Smooth muscle cell (in vitro differentiated cells): ENCODE measurements around the gene ASAH2. TPM values are rescaled to one million over a fixed set of nuclear protein-coding genes. Genes with fewer than 3 reads are reported as not detected.

Experiments used
- DNase-seq: peaks from one replicate; lab custom pipeline; 2025; ENCODE audit not compliant: unreplicated experiment; lab: John Stamatoyannopoulos, UW
- H2AFZ ChIP-seq: fragments of 200-600 bp; sonication (generic); 2 replicates; pipeline ENCODE4 v1.6.0; 2016; ENCODE audit warnings: antibody characterized with exemption, low read depth, mild to moderate bottlenecking
- H3F3A ChIP-seq: fragments of 200-600 bp; sonication (generic); 2 replicates; pipeline ENCODE4 v1.6.0; 2017; ENCODE audit warnings: antibody characterized with exemption, low read depth
- H3K27ac ChIP-seq: fragments of 200-600 bp; sonication (generic); 2 replicates; pipeline ENCODE4 v1.5.1; 2016; ENCODE audit warnings: low read depth, mild to moderate bottlenecking
- H3K27me3 ChIP-seq: fragments of 200-600 bp; sonication (generic); 2 replicates; pipeline ENCODE4 v1.6.1; 2016; ENCODE audit warnings: low read depth, mild to moderate bottlenecking
- H3K36me3 ChIP-seq: fragments of 200-600 bp; sonication (generic); 2 replicates; pipeline ENCODE4 v1.5.1; 2016; ENCODE audit warnings: low read depth
- H3K4me1 ChIP-seq: fragments of 200-600 bp; sonication (generic); 2 replicates; pipeline ENCODE4 v1.5.1; 2016; ENCODE audit warnings: low read depth
- H3K4me2 ChIP-seq: fragments of 200-600 bp; sonication (generic); 2 replicates; pipeline ENCODE4 v1.6.0; 2016; ENCODE audit warnings: mild to moderate bottlenecking
- H3K4me3 ChIP-seq: fragments of 200-600 bp; sonication (generic); 2 replicates; pipeline ENCODE4 v1.5.1; 2016; ENCODE audit warnings: mild to moderate bottlenecking
- H3K79me2 ChIP-seq: fragments of 200-600 bp; sonication (generic); 2 replicates; pipeline ENCODE4 v1.6.0; 2016; ENCODE audit warnings: low read depth, mild to moderate bottlenecking
- H3K9ac ChIP-seq: fragments of 200-600 bp; sonication (generic); 2 replicates; pipeline ENCODE4 v1.6.0; 2016; ENCODE audit warnings: low read depth
- H3K9me3 ChIP-seq: fragments of 200-600 bp; sonication (generic); replicated peaks from 2 replicates; pipeline ENCODE4 v1.5.1; 2016; ENCODE audit warnings: low read depth
- H4K20me1 ChIP-seq: fragments of 200-600 bp; sonication (generic); 2 replicates; pipeline ENCODE4 v1.6.0; 2016; ENCODE audit warnings: low read depth
- WGBS: methylation state at CpG from one replicate; pipeline ENCODE4 v1.1.7; 2016; ENCODE audit warnings: low lambda C conversion rate; 5-methylcytosine and 5-hydroxymethylcytosine counted together
- polyA plus RNA-seq: library from polyadenylated mRNA; unstranded; fragments of >200 nt; fragmentation: Nextera tagmentation; extraction: Ambion mirVana; gene quantifications from 2 replicates; pipeline ENCODE4 v1.2.1, GENCODE V29; 2016
- total RNA-seq: library from RNA; depleted of rRNA; stranded (reverse); fragments of >200 nt; gene quantifications from 2 replicates; pipeline ENCODE4 v1.2.3, GENCODE V29; 2014
- TF ChIP-seq, protein P1 (sequence below): fragments of 200-600 bp; sonication (generic); IDR thresholded peaks from 2 replicates; pipeline ENCODE4 v1.5.1; 2017; ENCODE audit warnings: borderline replicate concordance, mild to moderate bottlenecking, antibody characterized with exemption; ENCODE audit not compliant: insufficient read depth, poor library complexity, severe bottlenecking

ASAH2 gene
- total and polyA plus RNA-seq, 2 experiments from 2014 or later: 0.93 to 1.3 TPM

DNA sequence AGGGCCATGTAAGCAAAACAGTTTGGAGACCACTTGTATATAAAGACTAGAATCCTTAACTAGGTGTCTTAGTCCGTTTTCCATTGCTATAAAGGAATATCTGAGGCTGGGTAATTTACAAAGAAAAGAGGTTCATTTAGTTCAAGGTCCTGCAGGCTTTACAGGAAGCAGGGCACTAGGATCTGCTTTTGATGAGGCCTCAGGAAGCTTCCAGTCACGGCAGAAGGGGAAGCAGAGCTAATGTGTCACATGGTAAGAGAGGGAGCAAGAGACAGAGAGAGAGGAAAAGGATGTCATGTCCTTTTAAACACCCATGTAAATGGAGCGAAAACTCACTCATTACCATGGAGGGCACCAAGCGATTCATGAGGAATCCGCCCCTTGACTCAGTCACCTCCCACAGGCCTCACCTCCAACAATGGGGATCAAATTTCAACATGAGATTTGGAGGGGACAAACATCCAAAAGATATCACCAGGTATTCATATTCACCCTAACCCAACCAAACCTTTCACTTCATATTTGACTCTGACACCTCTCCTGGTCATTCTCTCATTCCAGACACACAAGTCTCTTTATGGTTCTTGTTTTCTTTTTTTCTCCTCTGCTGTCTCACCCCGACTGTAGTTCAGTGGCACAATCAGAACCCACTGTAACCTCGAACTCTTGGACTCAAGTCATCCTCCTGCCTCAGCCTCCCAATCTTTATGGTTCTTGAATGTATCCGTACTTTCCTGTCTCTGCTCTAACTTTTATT lies 30.1 kb upstream of the ASAH2 start:
- no peak overlapping the region for H3K27ac ChIP-seq
- no peaks in the 10 kb centered on the region for H3K36me3 ChIP-seq
- TF ChIP-seq, protein P1, sequence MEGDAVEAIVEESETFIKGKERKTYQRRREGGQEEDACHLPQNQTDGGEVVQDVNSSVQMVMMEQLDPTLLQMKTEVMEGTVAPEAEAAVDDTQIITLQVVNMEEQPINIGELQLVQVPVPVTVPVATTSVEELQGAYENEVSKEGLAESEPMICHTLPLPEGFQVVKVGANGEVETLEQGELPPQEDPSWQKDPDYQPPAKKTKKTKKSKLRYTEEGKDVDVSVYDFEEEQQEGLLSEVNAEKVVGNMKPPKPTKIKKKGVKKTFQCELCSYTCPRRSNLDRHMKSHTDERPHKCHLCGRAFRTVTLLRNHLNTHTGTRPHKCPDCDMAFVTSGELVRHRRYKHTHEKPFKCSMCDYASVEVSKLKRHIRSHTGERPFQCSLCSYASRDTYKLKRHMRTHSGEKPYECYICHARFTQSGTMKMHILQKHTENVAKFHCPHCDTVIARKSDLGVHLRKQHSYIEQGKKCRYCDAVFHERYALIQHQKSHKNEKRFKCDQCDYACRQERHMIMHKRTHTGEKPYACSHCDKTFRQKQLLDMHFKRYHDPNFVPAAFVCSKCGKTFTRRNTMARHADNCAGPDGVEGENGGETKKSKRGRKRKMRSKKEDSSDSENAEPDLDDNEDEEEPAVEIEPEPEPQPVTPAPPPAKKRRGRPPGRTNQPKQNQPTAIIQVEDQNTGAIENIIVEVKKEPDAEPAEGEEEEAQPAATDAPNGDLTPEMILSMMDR: no peak
- no peak overlapping the region for H3K9ac ChIP-seq
- H2AFZ ChIP-seq: no peak overlapping the region
- 85% methylated on average over 8 of the region's 8 CpGs for WGBS
- H3K4me2 ChIP-seq: no peak overlapping the region
- peaks cover 18% of the 10 kb centered on the region for H3K27me3 ChIP-seq
- H3F3A ChIP-seq: no peaks in the 10 kb centered on the region
- no peak overlapping the region for H3K4me3 ChIP-seq
- no peaks in the 10 kb centered on the region for H3K4me1 ChIP-seq
- no peaks in the 10 kb centered on the region for H3K79me2 ChIP-seq
- no peaks in the 10 kb centered on the region for H3K9me3 ChIP-seq
- H4K20me1 ChIP-seq: no peaks in the 10 kb centered on the region
- DNase-seq: no peak

DNA sequence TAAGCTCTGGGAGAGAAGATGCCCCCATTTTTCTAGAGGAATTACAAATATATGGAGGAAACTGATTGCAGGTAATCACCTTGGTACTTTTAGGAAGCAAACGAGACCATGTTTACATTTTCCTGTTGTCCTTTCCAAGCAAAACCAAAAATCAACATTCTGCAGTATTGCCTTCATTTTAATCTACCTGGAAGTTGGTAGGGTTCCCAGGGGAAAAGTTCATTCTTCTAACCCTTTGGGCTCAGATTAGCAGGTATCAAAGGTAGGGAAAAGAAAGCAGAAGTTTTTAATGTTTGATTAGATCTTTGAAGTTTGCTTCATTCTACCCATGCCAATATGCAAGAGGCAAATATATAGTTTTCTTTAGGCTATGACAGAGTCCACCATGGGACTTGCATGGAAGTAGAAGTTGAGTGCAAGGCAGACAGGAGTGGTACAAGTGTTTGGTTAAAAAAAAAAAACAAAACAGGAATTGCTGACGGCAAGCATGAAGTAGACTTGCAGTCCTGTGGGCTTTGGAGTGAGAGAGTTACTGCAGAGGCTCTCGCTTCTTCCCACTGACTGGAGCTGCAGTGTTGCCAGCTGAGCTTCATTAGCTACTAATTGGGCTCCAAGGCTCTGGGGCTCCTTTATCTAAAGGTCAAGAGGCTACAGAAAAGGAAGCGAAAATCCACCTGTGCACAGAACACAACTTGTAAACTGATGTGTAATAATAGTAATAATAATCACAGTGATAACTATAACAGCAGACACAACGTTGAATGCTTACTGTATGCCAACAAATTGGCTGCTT lies 28.9 kb upstream of the ASAH2 start:
- Histone ChIP-seq H3K4me3 (no peak overlapping the region), H3F3A (no peaks in the 10 kb centered on the region), H3K27me3 (peaks cover 21% of the 10 kb centered on the region), H3K4me2 (no peak overlapping the region), H4K20me1 (no peaks in the 10 kb centered on the region), H3K4me1 (no peaks in the 10 kb centered on the region), H2AFZ (no peak overlapping the region), H3K79me2 (no peaks in the 10 kb centered on the region), H3K9me3 (no peaks in the 10 kb centered on the region), H3K27ac (no peak overlapping the region), H3K9ac (no peak overlapping the region), H3K36me3 (no peaks in the 10 kb centered on the region)
- TF ChIP-seq, protein P1: no peak
- DNase-seq: no peak
- 75% methylated on average over 5 of the region's 5 CpGs for WGBS

DNA sequence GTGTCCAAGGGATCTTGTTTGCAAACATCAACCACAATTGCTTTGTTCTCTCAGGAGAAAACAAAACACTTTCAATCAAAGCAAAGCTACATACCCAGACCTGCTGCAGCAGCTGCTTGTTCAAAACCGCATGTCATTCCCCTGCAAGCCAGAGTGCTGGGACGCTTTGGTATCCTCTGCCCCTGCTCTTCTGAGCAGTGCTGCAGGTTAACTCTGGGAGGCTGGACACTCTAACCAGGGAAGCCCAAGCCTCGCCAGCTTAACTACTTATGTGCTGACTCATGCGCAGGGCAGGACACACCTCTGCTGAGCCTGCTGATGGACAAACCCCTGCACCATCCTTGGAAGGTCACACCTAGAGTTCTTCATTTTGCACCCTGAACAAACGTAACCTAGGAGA lies 28.2 kb upstream of the ASAH2 start:
- no peak overlapping the region for H3K9ac ChIP-seq
- no peak overlapping the region for H3K27ac ChIP-seq
- no peak for DNase-seq
- TF ChIP-seq, protein P1: no peak
- H4K20me1 ChIP-seq: no peaks in the 10 kb centered on the region
- no peaks in the 10 kb centered on the region for H3K79me2 ChIP-seq
- no peak overlapping the region for H3K4me3 ChIP-seq
- H2AFZ ChIP-seq: no peak overlapping the region
- WGBS: 64% methylated on average over 5 of the region's 5 CpGs
- H3F3A ChIP-seq: no peaks in the 10 kb centered on the region
- peaks cover 17% of the 10 kb centered on the region for H3K27me3 ChIP-seq
- H3K4me2 ChIP-seq: no peak overlapping the region
- no peaks in the 10 kb centered on the region for H3K9me3 ChIP-seq
- H3K4me1 ChIP-seq: no peaks in the 10 kb centered on the region
- H3K36me3 ChIP-seq: no peaks in the 10 kb centered on the region
